Measurements from ENCODE around the gene NFIA.

DNA sequence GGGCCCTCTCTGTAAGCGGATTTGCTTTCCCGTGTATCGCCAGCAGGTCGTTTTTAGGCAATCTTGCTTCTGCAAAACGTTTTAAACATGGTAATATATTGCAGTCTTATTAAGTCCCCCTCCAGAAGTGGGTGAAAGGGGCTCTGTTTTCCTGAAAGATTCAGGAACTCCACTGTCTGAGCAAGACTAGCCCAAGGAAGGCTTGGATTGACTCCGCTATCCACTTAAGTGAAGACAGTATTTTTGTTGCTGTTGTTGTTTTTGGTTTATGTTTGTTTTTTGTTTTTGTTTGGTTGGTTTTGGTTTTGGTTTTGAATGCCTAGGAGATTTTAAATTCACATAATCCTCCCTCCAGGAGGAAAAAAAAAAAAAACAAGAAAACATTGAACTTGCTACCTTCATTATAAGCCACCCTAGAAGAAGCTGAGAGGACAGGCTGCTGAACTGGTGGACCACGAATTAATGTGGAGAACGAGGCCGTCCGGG is 29.1 kb upstream of the NFIA start:
- TF ChIP-seq, protein P1, sequence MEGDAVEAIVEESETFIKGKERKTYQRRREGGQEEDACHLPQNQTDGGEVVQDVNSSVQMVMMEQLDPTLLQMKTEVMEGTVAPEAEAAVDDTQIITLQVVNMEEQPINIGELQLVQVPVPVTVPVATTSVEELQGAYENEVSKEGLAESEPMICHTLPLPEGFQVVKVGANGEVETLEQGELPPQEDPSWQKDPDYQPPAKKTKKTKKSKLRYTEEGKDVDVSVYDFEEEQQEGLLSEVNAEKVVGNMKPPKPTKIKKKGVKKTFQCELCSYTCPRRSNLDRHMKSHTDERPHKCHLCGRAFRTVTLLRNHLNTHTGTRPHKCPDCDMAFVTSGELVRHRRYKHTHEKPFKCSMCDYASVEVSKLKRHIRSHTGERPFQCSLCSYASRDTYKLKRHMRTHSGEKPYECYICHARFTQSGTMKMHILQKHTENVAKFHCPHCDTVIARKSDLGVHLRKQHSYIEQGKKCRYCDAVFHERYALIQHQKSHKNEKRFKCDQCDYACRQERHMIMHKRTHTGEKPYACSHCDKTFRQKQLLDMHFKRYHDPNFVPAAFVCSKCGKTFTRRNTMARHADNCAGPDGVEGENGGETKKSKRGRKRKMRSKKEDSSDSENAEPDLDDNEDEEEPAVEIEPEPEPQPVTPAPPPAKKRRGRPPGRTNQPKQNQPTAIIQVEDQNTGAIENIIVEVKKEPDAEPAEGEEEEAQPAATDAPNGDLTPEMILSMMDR (conservative IDR thresholded peaks at IDR 0.05 in 1 of 2, IDR thresholded peaks at IDR 0.05 in 1 of 2; ENCODE audit: low read depth in 1 of 2, low read length in 2 of 2), result no peak
- TF ChIP-seq EZH2 (IDR thresholded peaks at IDR 0.05; ENCODE audit: low read length, missing control alignments), result no peak

All from fibroblast of lung (primary cell).